NOMO-1 treated with DMSO at 0.1 percent for 48 hours (cell line): ENCODE data around the gene SPACA7.

Experiments used
- DNase-seq: peaks from one replicate; lab custom pipeline; 2025; ENCODE audit not compliant: unreplicated experiment; lab: John Stamatoyannopoulos, UW

SPACA7 gene, protein sequence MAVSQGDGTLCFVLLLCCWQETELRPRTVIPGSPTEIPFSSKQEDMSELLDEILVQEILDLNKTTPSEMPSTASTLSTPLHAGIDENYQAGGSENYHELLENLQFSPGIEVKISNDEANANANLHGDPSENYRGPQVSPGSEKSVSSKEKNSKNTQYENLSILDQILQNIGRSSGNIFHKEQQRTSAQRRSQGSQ

GRCh38 chr13:112376050-112376681 lies at the start of gene SPACA7:
Gene SPACA7 (plus strand): TSS chr13:112376355. CDS start chr13:112376386, 31 bp downstream.
- no peak for DNase-seq

- DNase-seq, result no peak
Observed at GRCh38 chr13:112326821-112327370, 49.3 kb upstream of the SPACA7 start.

DNA sequence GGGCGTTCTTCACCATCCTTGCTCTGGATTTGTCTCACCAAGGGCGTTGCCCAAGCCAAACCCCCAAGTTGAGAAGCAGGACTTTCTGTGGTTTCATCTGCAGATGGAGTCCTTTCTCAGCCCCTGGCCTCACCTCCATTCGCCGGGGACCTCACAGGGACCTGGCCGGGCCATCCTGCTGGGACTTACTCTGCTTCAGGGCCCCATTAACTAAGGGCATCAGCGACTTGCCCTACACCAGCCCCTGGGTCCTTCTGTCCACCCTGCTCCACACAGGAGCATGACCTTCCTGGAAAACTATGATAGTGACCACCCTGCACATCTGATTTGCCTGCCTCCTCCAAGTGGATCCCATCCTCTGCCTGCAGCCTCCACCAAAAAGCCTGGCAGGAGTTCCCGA lies 47.2 kb upstream of the SPACA7 start:
- DNase-seq, result no peak

GRCh38 chr13:112329376-112329775 lies 46.8 kb upstream of the SPACA7 start:
- no peak for DNase-seq

GRCh38 chr13:112330066-112330465 lies 46.1 kb upstream of the SPACA7 start:
- DNase-seq, result no peak

- no peak for DNase-seq
Observed at GRCh38 chr13:112330479-112331381, 45.4 kb upstream of the SPACA7 start.

DNA sequence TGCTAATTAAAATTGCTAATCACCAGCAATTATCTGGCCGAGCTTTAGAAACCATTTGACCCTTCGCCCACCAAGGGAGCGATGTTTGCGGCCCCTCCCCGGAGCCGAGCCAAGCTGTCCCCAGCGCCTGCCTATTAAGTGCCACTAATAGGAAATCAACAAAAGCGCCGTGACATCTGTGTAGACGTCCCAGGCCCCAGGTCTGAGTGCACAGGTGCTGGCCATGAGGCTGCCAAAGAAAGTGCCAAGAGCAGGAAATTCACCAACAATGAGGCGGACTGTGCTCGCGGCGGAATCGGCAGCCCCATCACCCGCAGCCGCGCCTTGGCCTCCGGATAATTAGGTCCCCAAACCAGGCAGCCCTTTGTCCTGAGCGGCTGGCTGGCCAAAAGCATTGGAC lies 44.5 kb upstream of the SPACA7 start:
- no peak for DNase-seq

- no peak for DNase-seq
Observed at GRCh38 chr13:112332727-112333126, 43.4 kb upstream of the SPACA7 start.

- no peak for DNase-seq
Observed at GRCh38 chr13:112333756-112334543, 42.2 kb upstream of the SPACA7 start.

DNA sequence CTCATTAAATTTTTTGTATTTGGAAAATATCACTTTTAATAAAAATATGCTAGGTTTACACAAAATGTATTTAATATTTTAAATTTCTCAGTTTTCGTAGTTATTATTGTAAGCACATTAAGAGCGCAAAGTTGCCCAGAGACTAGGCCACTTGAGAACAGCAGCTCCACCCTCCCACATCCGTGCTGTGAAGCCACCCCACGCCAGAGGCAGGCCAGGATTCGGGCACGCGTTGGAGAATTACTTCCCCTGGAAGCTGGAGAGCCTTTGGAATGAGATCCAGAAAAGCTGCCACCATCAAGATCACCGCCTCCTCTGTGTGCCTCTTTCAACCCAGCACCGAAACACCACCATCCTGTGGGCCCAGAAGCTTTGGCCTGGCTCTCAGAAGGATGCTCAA lies 41.0 kb upstream of the SPACA7 start:
- DNase-seq, result no peak

GRCh38 chr13:112341446-112341845 lies 34.7 kb upstream of the SPACA7 start:
- DNase-seq, result no peak

- DNase-seq, result no peak
Observed at GRCh38 chr13:112341976-112342735, 34.0 kb upstream of the SPACA7 start.

GRCh38 chr13:112342841-112343361 lies 33.3 kb upstream of the SPACA7 start:
- no peak for DNase-seq

- DNase-seq, result no peak
Observed at GRCh38 chr13:112343591-112343990, 32.6 kb upstream of the SPACA7 start.

DNA sequence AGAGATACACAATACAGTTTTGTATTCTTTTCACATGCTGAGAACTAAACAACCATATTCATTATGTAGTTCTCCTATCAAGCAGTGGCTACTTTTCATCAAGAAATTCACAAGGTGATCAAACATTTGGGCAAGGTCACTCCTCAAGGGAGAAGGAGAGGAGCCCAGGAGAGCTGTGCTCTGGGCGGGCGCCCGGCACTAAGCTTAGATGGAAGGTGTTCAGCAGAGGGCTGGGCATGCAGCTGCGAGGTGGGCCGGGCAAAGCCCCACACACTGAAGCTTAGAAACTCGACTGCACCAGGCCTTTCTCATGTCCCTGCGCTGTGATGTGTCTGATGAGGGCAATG lies 30.4 kb upstream of the SPACA7 start:
- DNase-seq, result no peak

DNA sequence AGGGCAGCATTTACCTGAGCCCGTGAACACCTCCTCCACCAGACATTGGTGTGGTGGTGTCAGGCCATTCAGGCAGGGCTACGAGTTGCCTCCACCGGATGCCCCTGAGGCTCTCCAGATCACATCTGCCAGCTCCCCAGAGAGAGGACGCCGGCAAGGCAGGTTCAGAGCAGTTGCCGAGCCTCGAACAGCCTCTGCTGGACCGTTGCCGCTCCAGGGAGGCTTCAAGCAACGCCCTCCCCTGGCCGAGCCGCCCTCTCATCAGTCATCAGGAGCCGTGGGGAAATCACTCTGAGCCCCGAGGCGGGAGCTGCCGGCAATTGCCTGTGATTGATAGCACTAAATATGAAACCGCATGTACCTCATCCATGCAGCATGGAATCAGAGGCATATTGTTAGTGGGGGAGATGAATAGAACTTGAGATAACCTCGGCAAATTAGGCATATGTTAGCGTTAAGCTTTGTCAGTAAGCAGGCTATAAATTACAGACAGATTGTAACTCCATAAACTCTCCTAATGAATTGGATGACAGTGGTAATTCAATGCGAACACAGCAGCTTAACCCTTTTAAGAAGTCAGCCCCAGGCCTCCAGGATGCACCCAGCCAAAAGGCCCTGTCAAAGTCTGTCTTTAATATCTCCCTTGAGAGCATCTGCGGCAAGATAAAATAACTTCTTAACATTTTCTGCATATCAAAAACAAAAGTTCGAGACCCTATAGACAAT lies 29.8 kb upstream of the SPACA7 start:
- no peak for DNase-seq

GRCh38 chr13:112346899-112347229 lies 29.3 kb upstream of the SPACA7 start:
- no peak for DNase-seq

DNA sequence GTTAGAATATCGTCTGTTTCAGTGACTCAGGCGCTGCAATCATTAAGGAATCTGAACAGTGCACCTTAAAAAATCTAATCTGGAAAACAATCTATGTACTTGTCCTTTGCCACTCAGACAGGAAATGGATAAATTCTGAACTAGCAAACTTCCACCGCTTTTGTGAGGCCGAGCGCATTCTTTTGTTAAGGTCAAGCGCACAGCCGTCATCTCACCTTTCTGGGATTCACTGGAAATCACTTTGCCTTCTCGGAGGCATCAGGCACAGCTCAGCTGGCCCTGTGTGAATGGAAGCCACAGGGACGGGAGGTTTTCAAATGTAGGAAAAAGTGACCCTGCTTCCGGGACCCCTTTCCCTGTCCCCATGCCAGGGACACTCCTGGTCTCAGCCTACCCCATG lies 28.2 kb upstream of the SPACA7 start:
- DNase-seq, result no peak

DNA sequence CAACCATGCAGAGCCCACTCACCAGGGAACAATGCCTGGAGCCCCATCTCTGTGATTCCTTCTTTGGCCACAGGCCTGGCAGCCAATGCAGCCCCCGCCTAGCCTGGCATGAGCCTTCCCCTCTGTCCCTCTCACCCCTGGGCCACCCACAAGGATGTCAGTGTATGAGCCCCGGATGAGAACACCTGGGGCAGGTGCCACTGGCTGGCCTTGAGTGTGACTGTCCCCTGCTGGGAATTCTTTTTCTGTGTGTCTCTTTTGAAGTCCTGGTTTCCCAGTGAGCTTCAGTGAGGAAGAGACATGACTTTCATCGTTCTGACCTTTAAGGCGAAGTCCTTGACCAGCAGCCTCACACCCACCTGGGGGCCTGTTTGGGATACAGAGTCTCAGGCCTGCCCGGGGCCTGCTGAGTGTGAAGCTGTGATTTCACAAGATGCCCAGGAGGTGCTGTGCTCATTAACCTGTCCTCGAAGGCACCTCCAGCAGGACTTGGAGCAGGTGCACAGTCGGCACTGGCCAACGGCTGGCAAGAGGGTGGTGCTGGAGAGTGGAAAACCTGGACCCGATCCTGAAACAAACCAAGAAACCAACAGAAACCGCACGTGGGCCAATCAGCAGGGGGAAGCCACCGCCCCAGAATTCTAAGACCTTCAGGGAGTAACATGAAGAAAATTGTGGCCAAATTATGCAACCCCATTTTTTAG lies 27.4 kb upstream of the SPACA7 start:
- DNase-seq, result no peak
